Measurements from ENCODE around the gene MED13L.

DNA sequence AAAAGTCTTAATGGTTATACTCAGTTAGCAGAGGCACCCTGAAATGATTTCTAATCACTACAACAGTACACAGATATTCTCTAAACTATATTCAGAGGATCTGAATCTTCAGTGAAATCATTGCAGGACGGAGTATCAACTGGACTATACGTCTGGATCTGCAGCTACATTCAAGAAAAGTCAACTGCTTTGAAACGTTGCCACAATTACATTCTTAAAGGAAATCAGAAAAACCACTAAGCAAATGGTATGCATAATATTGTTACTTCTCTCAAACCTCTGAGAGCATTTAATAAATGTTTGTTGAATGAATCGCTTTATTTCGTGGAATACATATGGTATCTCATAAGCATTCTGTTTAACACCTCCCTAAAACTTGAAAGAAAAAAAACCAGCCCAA is 67.4 kb downstream of the MED13L start:
- TF ChIP-seq, protein P1, sequence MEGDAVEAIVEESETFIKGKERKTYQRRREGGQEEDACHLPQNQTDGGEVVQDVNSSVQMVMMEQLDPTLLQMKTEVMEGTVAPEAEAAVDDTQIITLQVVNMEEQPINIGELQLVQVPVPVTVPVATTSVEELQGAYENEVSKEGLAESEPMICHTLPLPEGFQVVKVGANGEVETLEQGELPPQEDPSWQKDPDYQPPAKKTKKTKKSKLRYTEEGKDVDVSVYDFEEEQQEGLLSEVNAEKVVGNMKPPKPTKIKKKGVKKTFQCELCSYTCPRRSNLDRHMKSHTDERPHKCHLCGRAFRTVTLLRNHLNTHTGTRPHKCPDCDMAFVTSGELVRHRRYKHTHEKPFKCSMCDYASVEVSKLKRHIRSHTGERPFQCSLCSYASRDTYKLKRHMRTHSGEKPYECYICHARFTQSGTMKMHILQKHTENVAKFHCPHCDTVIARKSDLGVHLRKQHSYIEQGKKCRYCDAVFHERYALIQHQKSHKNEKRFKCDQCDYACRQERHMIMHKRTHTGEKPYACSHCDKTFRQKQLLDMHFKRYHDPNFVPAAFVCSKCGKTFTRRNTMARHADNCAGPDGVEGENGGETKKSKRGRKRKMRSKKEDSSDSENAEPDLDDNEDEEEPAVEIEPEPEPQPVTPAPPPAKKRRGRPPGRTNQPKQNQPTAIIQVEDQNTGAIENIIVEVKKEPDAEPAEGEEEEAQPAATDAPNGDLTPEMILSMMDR (IDR thresholded peaks at IDR 0.05; ENCODE audit: extremely low read depth in 1 of 2, insufficient read depth in 1 of 2, low read depth in 1 of 2, low read length in 2 of 2): no peak
- no peak for TF ChIP-seq POLR2A (IDR thresholded peaks at IDR 0.05; ENCODE audit: low read depth, low read length)
- no peak for TF ChIP-seq POLR2AphosphoS5 (IDR thresholded peaks at IDR 0.05; ENCODE audit: insufficient read depth, low read depth, low read length)
- TF ChIP-seq EZH2 (IDR thresholded peaks at IDR 0.05; ENCODE audit: borderline replicate concordance, low read depth, low read length, severe bottlenecking): no peak
